HG03432 (cell line): ENCODE data around the gene MAPT.
"Not testable (repeated sequence)": the region's sequence is repeated elsewhere in the genome, so short reads cannot be mapped to it uniquely, and the experiment has no call there.

ENCODE experiments used
- ATAC-seq: cut with Tn5 transposase; IDR thresholded peaks from one replicate; pipeline ENCODE4 v1.9.1; 2021; ENCODE audit warnings: mild to moderate bottlenecking, moderate library complexity; ENCODE audit not compliant: unreplicated experiment

MAPT gene

GRCh38 chr17:45949755-45950320, 55.5 kb downstream of the MAPT start:
- ATAC-seq = no peak

- ATAC-seq = no peak
Observed at GRCh38 chr17:45950888-45951287, 56.5 kb downstream of the MAPT start.

- no peak for ATAC-seq
Observed at GRCh38 chr17:45951403-45951802, 57.0 kb downstream of the MAPT start.

GRCh38 chr17:45951941-45952340, 57.6 kb downstream of the MAPT start:
- no peak for ATAC-seq

GRCh38 chr17:45952814-45953320, 58.5 kb downstream of the MAPT start:
- no peak for ATAC-seq

GRCh38 chr17:45953561-45953960, 59.2 kb downstream of the MAPT start:
- ATAC-seq = no peak

GRCh38 chr17:45954914-45955313, 60.6 kb downstream of the MAPT start:
- no peak for ATAC-seq

GRCh38 chr17:45955326-45955725, 61.0 kb downstream of the MAPT start:
- ATAC-seq = no peak

- ATAC-seq = no peak
Observed at GRCh38 chr17:45956090-45956489, 61.7 kb downstream of the MAPT start.

- not testable (repeated sequence) for ATAC-seq
Observed at GRCh38 chr17:45956746-45957145, 62.4 kb downstream of the MAPT start.

- ATAC-seq = no peak
Observed at GRCh38 chr17:45958307-45958706, 64.0 kb downstream of the MAPT start.

- ATAC-seq = no peak
Observed at GRCh38 chr17:45958994-45959665, 64.8 kb downstream of the MAPT start.

GRCh38 chr17:45960311-45960710, 66.0 kb downstream of the MAPT start:
- no peak for ATAC-seq

- ATAC-seq = no peak
Observed at GRCh38 chr17:45961206-45961605, 66.9 kb downstream of the MAPT start.

GRCh38 chr17:45962221-45962972, 68.0 kb downstream of the MAPT start:
- ATAC-seq = no peak

- ATAC-seq = no peak
Observed at GRCh38 chr17:45963283-45963682, 68.9 kb downstream of the MAPT start.

- ATAC-seq = no peak
Observed at GRCh38 chr17:45963889-45964288, 69.5 kb downstream of the MAPT start.

- ATAC-seq = no peak
Observed at GRCh38 chr17:45964634-45965033, 70.3 kb downstream of the MAPT start.

GRCh38 chr17:45965812-45966211, 71.5 kb downstream of the MAPT start:
- no peak for ATAC-seq

- ATAC-seq = no peak
Observed at GRCh38 chr17:45966606-45967280, 72.4 kb downstream of the MAPT start.

GRCh38 chr17:45967378-45967777, 73.0 kb downstream of the MAPT start:
- no peak for ATAC-seq
